ENCODE data around the gene ADCY10.
A peak's percentile ranks its signal among the peaks of the same experiment; 100 is the strongest.

ADCY10 gene

GRCh38 chr1:167910530-167910929 is 3.4 kb downstream of the ADCY10 start:
- no peak overlapping the region for H3K27ac ChIP-seq (replicated peaks)
- no peak overlapping the region for H3K4me3 ChIP-seq (replicated peaks; ENCODE audit: insufficient read depth, low read length)
- no peak for TF ChIP-seq SPI1 (IDR thresholded peaks at IDR 0.05; ENCODE audit: borderline replicate concordance, low read depth)
- TF ChIP-seq GABPA (IDR thresholded peaks at IDR 0.05; ENCODE audit: low read depth) = no peak
- TF ChIP-seq POLR2AphosphoS5 (IDR thresholded peaks at IDR 0.05; ENCODE audit: low read depth) = no peak
- no peak for TF ChIP-seq CTCF (IDR thresholded peaks at IDR 0.05; ENCODE audit: insufficient read depth, low read length)
- TF ChIP-seq REST (IDR thresholded peaks at IDR 0.05; ENCODE audit: insufficient replicate concordance, low read depth) = no peak
- no peaks in the 10 kb centered on the region for H3K27me3 ChIP-seq (ENCODE audit: insufficient read depth, poor library complexity, severe bottlenecking)
- no peak for DNase-seq (ENCODE audit: low read depth in 1 of 2, low spot score in 1 of 2)

GRCh38 chr1:167909691-167910180 is 4.2 kb downstream of the ADCY10 start:
- H3K27ac ChIP-seq (replicated peaks) = no peak overlapping the region
- no peak for TF ChIP-seq GABPA (IDR thresholded peaks at IDR 0.05; ENCODE audit: low read depth)
- no peak for TF ChIP-seq SPI1 (IDR thresholded peaks at IDR 0.05; ENCODE audit: borderline replicate concordance, low read depth)
- TF ChIP-seq POLR2AphosphoS5 (IDR thresholded peaks at IDR 0.05; ENCODE audit: low read depth) = no peak
- no peak for TF ChIP-seq CTCF (IDR thresholded peaks at IDR 0.05; ENCODE audit: insufficient read depth, low read length)
- no peak for TF ChIP-seq REST (IDR thresholded peaks at IDR 0.05; ENCODE audit: insufficient replicate concordance, low read depth)
- DNase-seq (ENCODE audit: low read depth in 1 of 2, low spot score in 1 of 2) = no peak
- H3K27me3 ChIP-seq (ENCODE audit: insufficient read depth, poor library complexity, severe bottlenecking) = no peaks in the 10 kb centered on the region
- H3K4me3 ChIP-seq (replicated peaks; ENCODE audit: insufficient read depth, low read length) = no peak overlapping the region

GRCh38 chr1:167905671-167906070 is 8.3 kb downstream of the ADCY10 start:
- TF ChIP-seq CTCF (IDR thresholded peaks at IDR 0.05; ENCODE audit: insufficient read depth, low read length) (no peak), GABPA (IDR thresholded peaks at IDR 0.05; ENCODE audit: low read depth) (no peak), POLR2AphosphoS5 (IDR thresholded peaks at IDR 0.05; ENCODE audit: low read depth) (no peak), REST (IDR thresholded peaks at IDR 0.05; ENCODE audit: insufficient replicate concordance, low read depth) (no peak), SPI1 (IDR thresholded peaks at IDR 0.05; ENCODE audit: borderline replicate concordance, low read depth) (no peak)
- Histone ChIP-seq H3K27me3 (ENCODE audit: insufficient read depth, poor library complexity, severe bottlenecking) (no peaks in the 10 kb centered on the region), H3K4me3 (replicated peaks; ENCODE audit: insufficient read depth, low read length) (no peak overlapping the region), H3K27ac (replicated peaks) (peak overlapping the region; percentile 58)
- DNase-seq (ENCODE audit: low read depth in 1 of 2, low spot score in 1 of 2) = peak in 1 of 2 experiments; percentile 25

Data from HL-60 (cell line).